Endodermal cell (in vitro differentiated cells): ENCODE measurements around the gene MCF2L2. TPM values are rescaled to one million over a fixed set of nuclear protein-coding genes. Genes with fewer than 3 reads are reported as not detected.
"Not testable (repeated sequence)": the region's sequence is repeated elsewhere in the genome, so short reads cannot be mapped to it uniquely, and the experiment has no call there.

ENCODE experiments used
- DNase-seq: peaks from one replicate; pipeline ENCODE4 v3.0.0-alpha.2; 2017
- H3K27ac ChIP-seq: 2 replicates; pipeline ENCODE4 v1.5.1; 2013; ENCODE audit warnings: mild to moderate bottlenecking, low read depth, low read length, moderate library complexity
- H3K27me3 ChIP-seq: 2 replicates; pipeline ENCODE4 v1.6.1; 2013; ENCODE audit warnings: mild to moderate bottlenecking, low read length, moderate library complexity; ENCODE audit not compliant: insufficient read depth, control insufficient read depth, poor library complexity, severe bottlenecking
- H3K36me3 ChIP-seq: 2 replicates; pipeline ENCODE4 v1.7.0; 2013; ENCODE audit warnings: mild to moderate bottlenecking, low read length, moderate library complexity; ENCODE audit not compliant: control insufficient read depth, insufficient read depth
- H3K4me1 ChIP-seq: one replicate; pipeline ENCODE4 v1.7.0; 2013; ENCODE audit warnings: low read length; ENCODE audit not compliant: control insufficient read depth, insufficient read depth
- H3K4me3 ChIP-seq: 2 replicates; pipeline ENCODE4 v1.5.1; 2013; ENCODE audit warnings: mild to moderate bottlenecking, low read length, moderate library complexity
- H3K9ac ChIP-seq: 2 replicates; pipeline ENCODE4 v1.6.1; 2013; ENCODE audit warnings: mild to moderate bottlenecking, low read length, moderate library complexity; ENCODE audit not compliant: poor library complexity, severe bottlenecking; ENCODE audit errors: extremely low read depth
- H3K9me3 ChIP-seq: 2 replicates; pipeline ENCODE4 v1.6.1; 2013; ENCODE audit warnings: mild to moderate bottlenecking, low read length, moderate library complexity; ENCODE audit not compliant: control insufficient read depth
- H3K27ac Mint-ChIP-seq: 2 replicates; pipeline ENCODE4 v1.8.0; 2020; ENCODE audit warnings: mixed read lengths
- H3K27me3 Mint-ChIP-seq: 2 replicates; pipeline ENCODE4 v1.8.0; 2021; ENCODE audit warnings: mild to moderate bottlenecking, mixed read lengths; ENCODE audit not compliant: insufficient read depth
- H3K36me3 Mint-ChIP-seq: 2 replicates; pipeline ENCODE4 v1.8.0; 2020; ENCODE audit warnings: low read depth, mixed read lengths
- H3K4me1 Mint-ChIP-seq: 2 replicates; pipeline ENCODE4 v1.8.0; 2020; ENCODE audit warnings: mixed read lengths
- H3K4me3 Mint-ChIP-seq: 2 replicates; pipeline ENCODE4 v1.8.0; 2020; ENCODE audit warnings: mild to moderate bottlenecking, moderate library complexity, mixed read lengths
- H3K9me3 Mint-ChIP-seq: 2 replicates; pipeline ENCODE4 v1.8.0; 2020; ENCODE audit warnings: mild to moderate bottlenecking, mixed read lengths
- CTCF ChIP-seq: fragments of 200-600 bp; sonication (generic); conservative IDR thresholded peaks from 2 replicates; pipeline ENCODE4 v1.5.0; 2021; ENCODE audit warnings: antibody characterized with exemption, mild to moderate bottlenecking
- WGBS, 2 experiments: methylation state at CpG; one replicate each; pipeline versions ENCODE4 v1.1.5 to v1.1.7; 2013; ENCODE audit warnings: missing lambda C conversion rate in 2 of 2, mixed read lengths in 1 of 2; ENCODE audit not compliant: insufficient coverage in 1 of 2, insufficient read length in 1 of 2; 5-methylcytosine and 5-hydroxymethylcytosine counted together
- total RNA-seq, 2 donors: library from RNA; stranded (reverse); fragmentation: NEBNext Ultra II Directional in 1 of 2; extraction: Animal tissue kit (Norgen Biotek cat#: 25700) in 1 of 2; gene quantifications; 2 replicates in 1 of 2; 3 replicates in 1 of 2; pipeline ENCODE4 v1.2.1, GENCODE V29; 2021

The MCF2L2 gene
- total RNA-seq, 2 donors from 2014 or later: 72.6 to 86.5 TPM

GRCh38 chr3:183178833-183179549 lies 249.4 kb downstream of the MCF2L2 start:
- peak; percentile 87 for DNase-seq
- H3K9me3 ChIP-seq: no peaks in the 10 kb centered on the region
- H3K9me3 Mint-ChIP-seq: no peaks in the 10 kb centered on the region
- TF ChIP-seq CTCF: peak; percentile 61
- H3K36me3 ChIP-seq: peaks cover 4% of the 10 kb centered on the region
- H3K36me3 Mint-ChIP-seq: peaks cover 22% of the 10 kb centered on the region
- peaks cover 13% of the 10 kb centered on the region for H3K27me3 ChIP-seq
- peaks cover 28% of the 10 kb centered on the region for H3K27me3 Mint-ChIP-seq
- H3K9ac ChIP-seq: peak overlapping the region; percentile 34
- H3K4me3 ChIP-seq: peak overlapping the region; percentile 80
- H3K27ac ChIP-seq: no peak overlapping the region
- H3K4me3 Mint-ChIP-seq: peak overlapping the region; percentile 55
- no peaks in the 10 kb centered on the region for H3K4me1 ChIP-seq
- 1 to 4% methylated on average over 24 to 68 of the region's 68 CpGs for WGBS, 2 experiments
- H3K27ac Mint-ChIP-seq: no peak overlapping the region
- peaks cover 16% of the 10 kb centered on the region for H3K4me1 Mint-ChIP-seq

- 6 to 24% methylated on average over 6 of the region's 6 CpGs for WGBS, 2 experiments
- TF ChIP-seq CTCF: no peak
- no peak for DNase-seq
These were observed 249.9 kb downstream of the MCF2L2 start for GRCh38 chr3:183178512-183178832.

GRCh38 chr3:183172051-183172639 lies 256.3 kb downstream of the MCF2L2 start:
- H3K9ac ChIP-seq: no peak overlapping the region
- Mint-ChIP-seq H3K27ac (no peak overlapping the region), H3K36me3 (peaks cover 21% of the 10 kb centered on the region), H3K4me1 (no peaks in the 10 kb centered on the region), H3K27me3 (peaks cover 7% of the 10 kb centered on the region), H3K4me3 (no peak overlapping the region), H3K9me3 (no peaks in the 10 kb centered on the region)
- H3K4me3 ChIP-seq: no peak overlapping the region
- no peaks in the 10 kb centered on the region for H3K27me3 ChIP-seq
- DNase-seq: no peak
- no peak for TF ChIP-seq CTCF
- no peaks in the 10 kb centered on the region for H3K4me1 ChIP-seq
- H3K27ac ChIP-seq: no peak overlapping the region
- H3K36me3 ChIP-seq: peaks cover 4% of the 10 kb centered on the region
- no peaks in the 10 kb centered on the region for H3K9me3 ChIP-seq
- WGBS, 2 experiments: 70% methylated on average over 5 of the region's 5 CpGs; no CpG with 5 or more reads in 1 of the 2 experiments

More at GRCh38 chr3:183178512-183178832, 249.9 kb downstream of the MCF2L2 start:
- H3K4me1 Mint-ChIP-seq: peaks cover 16% of the 10 kb centered on the region
- peaks cover 22% of the 10 kb centered on the region for H3K36me3 Mint-ChIP-seq
- H3K36me3 ChIP-seq: peaks cover 4% of the 10 kb centered on the region
- H3K27me3 Mint-ChIP-seq: peaks cover 28% of the 10 kb centered on the region
- H3K27me3 ChIP-seq: peaks cover 13% of the 10 kb centered on the region
- H3K4me1 ChIP-seq: no peaks in the 10 kb centered on the region
- peak overlapping the region; percentile 80 for H3K4me3 ChIP-seq
- peak overlapping the region; percentile 34 for H3K9ac ChIP-seq
- H3K9me3 Mint-ChIP-seq: no peaks in the 10 kb centered on the region
- no peak overlapping the region for H3K27ac ChIP-seq
- H3K4me3 Mint-ChIP-seq: peak overlapping the region; percentile 55
- no peak overlapping the region for H3K27ac Mint-ChIP-seq
- no peaks in the 10 kb centered on the region for H3K9me3 ChIP-seq

GRCh38 chr3:183167975-183168374 lies 260.4 kb downstream of the MCF2L2 start:
- DNase-seq, H3K9me3 ChIP-seq, H3K4me3 Mint-ChIP-seq, H3K27me3 ChIP-seq, H3K36me3 Mint-ChIP-seq, H3K9ac ChIP-seq, H3K27ac Mint-ChIP-seq, H3K27ac ChIP-seq, H3K4me1 ChIP-seq, H3K9me3 Mint-ChIP-seq, H3K4me1 Mint-ChIP-seq, H3K36me3 ChIP-seq, H3K4me3 ChIP-seq: not testable (repeated sequence)
- peaks cover 17% of the 10 kb centered on the region for H3K27me3 Mint-ChIP-seq
- 100% methylated on average over 1 of the region's 1 CpG; no CpG with 5 or more reads in 1 of the 2 experiments for WGBS, 2 experiments
